K562 (cell line): ENCODE measurements around the gene MEIS2. TPM values are rescaled to one million over a fixed set of nuclear protein-coding genes. Genes with fewer than 3 reads are reported as not detected.

Experiments used
- ATAC-seq: fragments of 200-7000 bp; cut with Tn5 transposase; 3 replicates; pipeline ENCODE4 v1.9.1; 2020; ENCODE audit warnings: moderate library complexity
- BruUV-seq: library from RNA; stranded (reverse); fragments of 400-500 nt; replicated peaks from 2 replicates; lab custom pipeline; 2021; lab: Mats Ljungman, UMichigan
- CTCF ChIA-PET: fragments of 300-600 bp; formaldehyde crosslinking; extraction: SDS; loops from one replicate; lab custom pipeline; 2021; ENCODE audit warnings: low intra/inter-chr PET ratio; lab: Yijun Ruan, JAX
- POLR2A ChIA-PET: fragments of 300-600, 350-650 bp; sonication (Branson Sonifier 250); formaldehyde crosslinking; extraction: SDS; loops from one replicate; lab custom pipeline; 2021; ENCODE audit warnings: antibody characterized with exemption, inconsistent platforms; lab: Yijun Ruan, JAX
- DNase-seq, 4 experiments: peaks; one replicate each; pipeline versions ENCODE4 v3.0.0 to v3.0.0-alpha.2; 2011 to 2018; ENCODE audit warnings: low spot score in 3 of 4, mixed read lengths in 3 of 4; ENCODE audit errors: extremely low read depth in 1 of 4
- FAIRE-seq: peaks from 2 replicates; lab custom pipeline; 2011; peaks lifted over from hg19 to GRCh38; lab: Jason Lieb, UNC
- H2AFZ ChIP-seq: 2 replicates; pipeline ENCODE4 v1.6.0; 2011; ENCODE audit warnings: low read depth, low read length, control low read depth, inconsistent platforms
- H3K27ac ChIP-seq: fragments of 200-600 bp; 3 replicates; pipeline ENCODE4 v1.8.0; 2011; ENCODE audit warnings: low read depth, mild to moderate bottlenecking, control low read depth, inconsistent platforms, low read length, moderate library complexity, mixed read lengths; ENCODE audit errors: extremely low read depth
- H3K27me3 ChIP-seq, 2 experiments: fragments of 300-600 bp in 1 of 2; 2 replicates in 1 of 2; 3 replicates in 1 of 2; pipeline versions ENCODE4 v1.6.0 to v1.8.0; 2011; ENCODE audit warnings: inconsistent platforms in 2 of 2, low read length in 2 of 2, mild to moderate bottlenecking in 1 of 2, mixed read lengths in 1 of 2, moderate library complexity in 1 of 2; ENCODE audit not compliant: control insufficient read depth in 2 of 2, insufficient read depth in 2 of 2
- H3K36me3 ChIP-seq: fragments of 300-600 bp; 3 replicates; pipeline ENCODE4 v1.8.0; 2011; ENCODE audit warnings: mild to moderate bottlenecking, low read length, inconsistent platforms; ENCODE audit not compliant: control insufficient read depth, insufficient read depth
- H3K4me1 ChIP-seq, 2 experiments: fragments of 200-600 bp in 1 of 2; replicated peaks in 1 of 2; 2 replicates in 1 of 2; 3 replicates in 1 of 2; pipeline versions ENCODE4 v1.5.1 to v1.8.0; 2011; ENCODE audit warnings: inconsistent platforms in 2 of 2, low read length in 2 of 2, mild to moderate bottlenecking in 1 of 2, mixed read lengths in 1 of 2, moderate library complexity in 1 of 2; ENCODE audit not compliant: control insufficient read depth in 2 of 2, insufficient read depth in 2 of 2
- H3K4me2 ChIP-seq: 2 replicates; pipeline ENCODE4 v1.6.1; 2011; ENCODE audit warnings: low read length, control low read depth, inconsistent platforms, mixed read lengths; ENCODE audit not compliant: insufficient read depth
- H3K4me3 ChIP-seq: fragments of 200-600 bp; sonication (generic), shearing (Covaris generic); 2 replicates; pipeline ENCODE4 v1.5.1; 2016; ENCODE audit warnings: control low read depth, inconsistent platforms
- H3K79me2 ChIP-seq: fragments of 200-600 bp; 3 replicates; pipeline ENCODE4 v1.8.0; 2011; ENCODE audit warnings: low read length, inconsistent platforms; ENCODE audit not compliant: control insufficient read depth, insufficient read depth
- H3K9ac ChIP-seq, 2 experiments: 2 replicates each; pipeline versions ENCODE4 v1.6.0 to v1.6.1; 2011; ENCODE audit warnings: low read depth in 2 of 2, low read length in 2 of 2, control low read depth in 1 of 2, inconsistent platforms in 1 of 2, mild to moderate bottlenecking in 1 of 2, mixed read lengths in 1 of 2; ENCODE audit not compliant: insufficient read depth in 1 of 2
- H3K9me1 ChIP-seq: one replicate; pipeline ENCODE4 v1.6.0; 2011; ENCODE audit warnings: inconsistent platforms, mild to moderate bottlenecking, low read length, moderate library complexity; ENCODE audit not compliant: control insufficient read depth, insufficient read depth
- H3K9me3 ChIP-seq: replicated peaks from 2 replicates; pipeline ENCODE4 v1.5.1; 2011; ENCODE audit warnings: low read depth, low read length, inconsistent platforms; ENCODE audit not compliant: control insufficient read depth, insufficient read depth
- H4K20me1 ChIP-seq: replicated peaks from 2 replicates; pipeline ENCODE4 v1.6.1; 2011; ENCODE audit warnings: low read length, inconsistent platforms, mixed read lengths; ENCODE audit not compliant: control insufficient read depth, insufficient read depth
- FOXA1 ChIP-seq: fragments of 450-650 bp; IDR thresholded peaks from 2 replicates; pipeline ENCODE4 v1.6.1; 2016; ENCODE audit warnings: mild to moderate bottlenecking, borderline replicate concordance
- TFE3 ChIP-seq: fragments of 450-650 bp; formaldehyde crosslinking; IDR thresholded peaks from 2 replicates; pipeline ENCODE4 v1.4.0; 2020; ENCODE audit warnings: mild to moderate bottlenecking, mixed read lengths
- WGBS: fragments of 100-300 bp; shearing (Covaris generic); methylation state at CpG from one replicate; pipeline ENCODE4 v1.1.6; 2016; ENCODE audit warnings: low coverage, mixed read lengths; ENCODE audit not compliant: insufficient coverage; ENCODE audit errors: missing lambda C conversion rate; 5-methylcytosine and 5-hydroxymethylcytosine counted together
- in situ Hi-C: fragments of 300-500 bp; cut with MboI; formaldehyde crosslinking; loops from 4 replicates; pipeline ENCODE4 v1.15.0; 2018; ENCODE audit warnings: inconsistent platforms, mixed read lengths
- intact Hi-C: fragments of 100-400 bp; cut with micrococcal nuclease; formaldehyde crosslinking; loops from 2 replicates; pipeline ENCODE4 v1.14.2; 2022
- polyA plus RNA-seq, 8 experiments: library from polyadenylated mRNA; depleted of rRNA in 4 of 8; stranded (reverse) in 5 of 8; unstranded in 3 of 8; fragments of >200 nt; fragmentation: Nextera tagmentation in 2 of 8; fragmentation: Illumina TruSeq in 1 of 8; extraction: Ambion mirVana in 2 of 8; extraction: Trizol in 1 of 8; gene quantifications; 2 replicates each; pipeline versions ENCODE4 v1.2.1 to v1.2.3, GENCODE V29; 2011 to 2014; ENCODE audit warnings: inconsistent platforms in 1 of 8, missing spikeins in 1 of 8
- total RNA-seq, 7 experiments: library from RNA; depleted of rRNA in 6 of 7; stranded (reverse); fragments of >200 nt in 6 of 7; fragmentation: Illumina TruSeq in 2 of 7; extraction: Trizol in 2 of 7; gene quantifications; 2 replicates each; pipeline versions ENCODE4 v1.2.1 to v1.2.3, GENCODE V29; 2011 to 2021; ENCODE audit warnings: low replicate concordance in 1 of 7

The MEIS2 gene
- total and polyA plus RNA-seq, 9 of the 15 experiments (the other 6 are each of a cell fraction or from before 2014, with no cell fraction given) = 7.5 to 64.2 (median 22.3) TPM

- in situ Hi-C loops = no loop called here
- no peak overlapping the region for H3K9ac ChIP-seq
- H3K4me1 ChIP-seq = peaks cover 0 to 13% of the 10 kb centered on the region in 2 experiments; a peak in 3 of 5 replicates
- H3K79me2 ChIP-seq = no peaks in the 10 kb centered on the region
- no peak for FAIRE-seq
- POLR2A ChIA-PET = interaction anchor here (0.7 to 1.1 kb wide), 2 partner anchors 18 to 161 kb away, joined by 3 to 4 read pairs; no protein-coding TSS in a partner anchor
- no peak overlapping the region for H3K27ac ChIP-seq
- H4K20me1 ChIP-seq = no peaks in the 10 kb centered on the region
- no peak overlapping the region for H3K4me3 ChIP-seq
- TF ChIP-seq TFE3 (peak; percentile 29), FOXA1 (no peak)
- TF ChIP-seq, all 486 proteins: peak for 1
- CTCF ChIA-PET = interaction anchor here (0.7 kb wide), 1 partner anchor 59 kb away, joined by 3 read pairs; no protein-coding TSS in a partner anchor
- WGBS = 84% methylated on average over 3 of the region's 3 CpGs
- Histone ChIP-seq H3K27me3 (no peaks in the 10 kb centered on the region), H2AFZ (no peak overlapping the region), H3K4me2 (no peak overlapping the region), H3K36me3 (peaks cover 28% of the 10 kb centered on the region), H3K9me1 (no peaks in the 10 kb centered on the region), H3K9me3 (no peaks in the 10 kb centered on the region)
- BruUV-seq = no TSS peak
- DNase-seq = no peak
- ATAC-seq = no peak
- intact Hi-C loops = loop anchor here (10.0 kb wide), 1 partner anchor 164 kb away; the partner anchor contains the start of gene MEIS2
Observed at GRCh38 chr15:36940636-36941260, 159.6 kb downstream of the MEIS2 start.
